HG02840 (cell line): ENCODE data around the gene ZFYVE28.

Source experiments
- ATAC-seq: cut with Tn5 transposase; IDR thresholded peaks from one replicate; pipeline ENCODE4 v1.9.1; 2021; ENCODE audit warnings: mild to moderate bottlenecking, moderate library complexity, moderate number of reproducible peaks; ENCODE audit not compliant: unreplicated experiment, low FRiP score

ZFYVE28 gene

DNA sequence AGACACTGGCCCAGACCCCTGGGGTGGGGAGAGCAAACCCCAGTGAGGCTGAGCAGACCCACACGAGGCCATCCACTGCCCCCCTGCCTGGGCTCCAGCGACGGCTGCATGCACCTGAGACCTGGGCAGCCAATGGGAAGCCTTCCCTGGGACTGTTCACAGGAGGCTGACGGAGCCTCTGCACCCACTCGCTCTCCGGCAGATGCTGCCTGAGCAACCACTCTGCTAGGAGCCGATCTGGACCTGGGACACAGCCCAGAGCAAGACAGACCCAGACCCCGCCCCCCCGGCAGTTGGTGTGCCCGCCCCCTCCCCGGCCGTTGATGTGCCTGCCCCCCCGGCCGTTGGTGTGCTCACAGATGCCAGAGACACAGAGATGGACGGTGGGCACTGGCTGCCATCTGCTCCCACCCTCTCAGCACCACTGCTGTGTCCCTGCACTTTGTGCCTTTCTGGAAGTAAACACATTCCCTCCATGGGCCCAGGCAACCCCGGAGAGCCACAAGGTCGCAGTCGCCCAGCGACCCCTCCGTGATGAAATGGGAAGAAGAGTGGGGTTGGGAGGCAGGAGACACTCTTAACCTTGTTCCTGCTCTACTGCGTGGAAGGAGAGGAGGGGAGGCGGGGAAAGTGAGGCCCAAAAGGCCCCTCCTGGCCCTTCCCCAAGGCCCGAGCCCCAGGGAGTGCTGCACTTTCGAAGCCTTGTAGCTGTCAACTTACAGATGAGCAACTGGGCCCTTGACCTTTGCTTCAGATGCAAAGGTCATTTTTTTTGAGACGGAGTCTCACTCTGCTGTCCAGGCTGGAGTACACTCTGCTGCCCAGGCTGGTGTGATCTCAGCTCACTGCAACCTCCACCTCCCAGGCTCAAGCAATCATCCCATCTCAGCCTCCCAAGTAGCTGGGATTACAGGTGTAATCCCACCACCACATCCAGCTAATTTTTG lies 62.0 kb downstream of the ZFYVE28 start:
- ATAC-seq = no peak

DNA sequence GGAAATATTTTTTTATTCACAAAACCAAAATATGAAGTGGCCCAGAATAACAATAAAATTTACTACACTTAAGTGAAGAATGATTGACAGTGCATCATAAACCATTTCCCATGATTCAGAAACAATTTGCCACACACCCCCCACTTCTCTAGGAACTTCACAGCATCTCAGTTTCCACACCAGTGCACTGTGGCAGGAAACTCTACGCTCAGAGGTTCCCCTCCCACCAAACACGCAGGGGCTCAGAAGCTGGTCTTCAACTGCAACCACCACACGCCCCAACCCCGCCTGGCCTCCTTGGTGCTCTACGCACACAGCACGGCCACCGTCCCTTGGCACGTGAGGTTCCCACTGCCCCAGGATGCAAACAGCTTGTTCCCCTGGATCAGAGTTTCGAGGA lies 63.7 kb downstream of the ZFYVE28 start:
- no peak for ATAC-seq

DNA sequence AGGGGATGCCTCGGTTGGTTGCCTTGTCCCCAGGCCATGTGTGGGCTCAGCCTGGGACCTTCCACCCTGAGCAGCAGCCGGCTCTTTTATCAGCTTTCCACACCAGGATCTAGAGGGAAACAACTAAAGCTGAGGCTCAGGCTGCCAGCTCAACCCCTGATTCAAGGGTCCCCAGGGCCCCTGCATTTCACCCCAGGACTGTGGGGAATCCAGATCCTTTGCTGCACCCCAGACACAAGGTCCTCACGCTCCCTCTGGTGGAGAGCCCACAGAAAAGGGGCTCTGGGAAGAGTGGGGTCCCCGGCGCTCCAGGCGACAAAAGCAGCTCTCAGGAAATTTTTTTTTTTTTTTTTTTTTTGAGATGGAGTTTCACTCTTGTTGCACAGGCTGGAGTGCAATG lies 64.3 kb downstream of the ZFYVE28 start:
- no peak for ATAC-seq

DNA sequence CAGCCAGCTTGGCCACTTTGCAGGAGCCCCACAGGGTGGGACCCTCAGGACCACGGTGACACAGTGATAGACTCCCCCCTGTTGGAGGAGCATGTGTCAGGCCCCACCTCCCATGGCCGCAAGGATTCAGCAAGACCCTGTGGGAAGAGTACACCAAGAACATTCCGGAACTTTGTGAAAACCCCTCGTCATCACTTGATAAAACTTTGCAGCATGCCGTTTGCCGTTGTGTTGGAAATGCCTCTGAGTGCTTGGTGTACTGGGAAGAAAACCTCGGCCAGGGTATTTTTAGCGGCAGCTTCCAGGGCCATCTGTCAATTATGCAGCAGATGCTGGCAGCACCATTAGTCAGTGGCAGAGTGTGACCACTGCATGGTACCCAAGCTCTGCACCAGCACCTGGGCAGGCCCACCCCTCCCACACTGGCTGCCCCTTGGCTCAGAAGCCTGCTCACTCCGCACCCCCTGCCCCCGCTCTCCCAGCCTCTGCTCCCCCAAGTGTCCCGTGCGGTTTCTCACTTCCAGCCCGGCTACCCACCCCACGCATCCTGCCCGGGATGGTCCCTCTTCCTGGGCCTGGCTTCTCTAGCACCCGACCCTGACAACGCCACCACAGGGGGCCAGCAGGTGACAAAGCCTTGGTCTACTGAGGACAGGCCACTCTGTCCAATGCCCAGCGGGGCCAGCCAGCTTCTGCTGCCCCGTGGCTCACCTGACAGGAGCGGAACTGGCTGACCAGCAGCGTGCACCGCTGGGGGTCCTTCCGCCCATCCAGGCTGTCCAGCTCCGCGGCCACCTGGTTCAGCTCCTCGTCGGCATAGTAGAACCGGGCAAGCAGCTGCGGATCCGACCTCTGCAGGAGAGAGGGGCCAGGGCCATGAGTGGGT lies 65.0 kb downstream of the ZFYVE28 start:
- no peak for ATAC-seq

DNA sequence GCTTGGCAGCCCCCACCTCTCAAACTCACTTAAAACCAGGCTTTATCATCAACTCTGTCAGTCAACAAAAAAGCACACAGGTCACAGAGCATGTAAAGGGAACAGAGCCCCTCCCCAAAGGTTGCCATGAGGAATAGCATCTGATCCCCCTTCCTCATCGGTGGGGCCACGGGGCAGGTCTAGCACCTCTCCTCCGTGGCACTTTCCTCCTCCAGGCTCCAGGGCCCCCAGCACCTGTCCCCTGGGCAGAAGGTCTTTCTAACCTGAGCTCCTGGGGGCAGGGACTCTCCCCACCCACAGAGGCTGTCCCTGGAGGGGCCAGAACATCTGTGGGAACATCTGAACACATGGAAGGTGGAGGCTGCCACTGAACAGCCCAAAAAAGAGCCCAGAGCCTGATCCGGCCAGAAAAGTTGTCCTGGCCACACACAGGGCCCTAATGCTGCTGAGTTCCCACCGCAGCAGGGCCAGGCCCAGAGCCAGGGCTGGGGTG lies 65.7 kb downstream of the ZFYVE28 start:
- ATAC-seq = no peak

DNA sequence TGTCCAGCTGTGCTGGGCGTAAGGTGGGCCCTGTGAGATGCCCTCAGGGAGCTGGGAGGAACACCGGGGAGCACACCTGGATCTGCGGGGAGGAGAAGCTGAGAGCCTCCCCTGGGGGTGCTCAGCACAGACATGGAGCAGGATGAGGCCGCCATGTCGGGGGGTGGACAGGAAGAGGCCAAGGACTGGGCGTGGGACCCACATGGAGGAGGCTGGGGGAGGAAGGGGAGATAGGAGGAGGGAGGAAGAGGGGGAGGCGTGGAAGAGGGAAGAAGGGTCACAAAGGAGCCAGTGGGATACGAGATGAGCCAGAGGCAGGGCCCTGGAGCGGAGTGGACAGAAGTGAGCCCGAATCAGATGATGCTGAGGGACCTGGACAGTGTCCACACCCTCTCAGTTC lies 66.3 kb downstream of the ZFYVE28 start:
- no peak for ATAC-seq

DNA sequence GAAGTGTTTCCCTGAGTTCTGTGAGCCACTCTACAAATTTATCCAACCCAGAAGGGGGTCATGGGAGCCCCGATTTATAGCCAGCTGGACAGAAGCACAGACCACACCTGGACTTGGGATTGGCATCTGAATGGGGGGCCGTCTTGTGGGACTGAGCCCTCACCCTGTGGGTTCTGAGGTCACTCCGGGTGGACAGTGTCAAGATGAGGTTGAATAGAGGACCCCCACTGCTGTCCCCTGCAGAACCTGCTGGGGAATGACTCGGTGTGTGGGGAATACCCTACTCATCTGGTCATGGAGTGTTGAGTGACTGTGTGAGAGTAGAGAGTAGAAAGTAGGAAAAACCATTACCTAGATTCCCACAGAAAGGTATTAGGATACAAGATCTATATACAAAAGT lies 67.5 kb downstream of the ZFYVE28 start:
- no peak for ATAC-seq

DNA sequence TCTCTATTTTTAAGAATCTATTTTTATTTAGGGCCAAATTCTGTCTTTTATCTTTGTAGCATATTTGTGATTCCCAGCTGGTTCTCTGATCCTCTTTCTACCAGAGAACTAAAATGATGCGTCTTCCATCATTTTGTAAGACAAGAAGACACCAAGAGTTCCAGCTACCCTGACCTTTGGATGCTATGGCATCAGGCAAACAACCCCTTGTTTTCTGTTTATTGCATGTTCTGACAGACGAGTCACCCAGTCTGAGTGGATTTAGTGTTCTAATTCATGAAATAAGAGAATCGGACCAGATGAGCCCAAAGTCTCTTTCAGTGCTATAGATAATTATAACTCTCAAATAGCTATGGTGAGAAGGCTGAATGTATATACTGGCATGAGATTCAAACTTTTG lies 69.7 kb downstream of the ZFYVE28 start:
- ATAC-seq = no peak

DNA sequence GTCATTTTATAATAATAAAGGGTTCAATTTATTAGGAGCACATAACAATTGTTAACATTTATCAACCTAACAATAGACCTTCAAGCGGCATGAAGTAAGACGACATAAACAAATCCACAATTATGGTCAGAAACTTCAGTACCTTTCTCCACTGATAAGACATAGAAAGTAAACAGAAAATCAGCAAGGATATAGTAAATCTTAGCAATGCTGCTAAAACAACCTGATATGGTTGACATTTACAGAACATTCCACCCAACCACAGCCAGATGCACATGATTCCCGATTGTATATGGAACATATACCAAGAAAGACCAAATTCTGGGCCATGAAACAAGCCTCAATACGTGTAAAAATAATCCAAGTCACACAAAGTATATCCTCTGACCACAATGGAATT lies 71.3 kb downstream of the ZFYVE28 start:
- no peak for ATAC-seq

DNA sequence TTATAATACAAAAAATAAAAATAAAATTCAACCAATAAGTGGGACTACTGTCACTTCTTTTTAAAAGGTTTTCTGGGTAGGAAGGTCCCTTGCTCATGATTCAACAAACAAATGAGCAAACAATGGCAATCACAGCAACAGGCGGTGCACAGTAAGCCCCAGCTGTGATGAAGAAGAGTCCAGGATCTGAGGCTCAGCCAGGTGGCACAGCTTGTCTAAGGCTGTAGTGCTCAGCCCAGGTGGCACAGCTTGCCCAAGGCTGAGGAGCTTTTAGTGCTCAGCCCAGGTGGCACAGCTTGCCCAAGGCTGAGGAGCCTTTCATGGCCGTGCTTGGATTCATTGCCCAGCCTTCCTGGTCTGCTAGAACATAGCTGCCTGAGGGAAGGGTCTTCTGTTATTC lies 75.0 kb downstream of the ZFYVE28 start:
- no peak for ATAC-seq

DNA sequence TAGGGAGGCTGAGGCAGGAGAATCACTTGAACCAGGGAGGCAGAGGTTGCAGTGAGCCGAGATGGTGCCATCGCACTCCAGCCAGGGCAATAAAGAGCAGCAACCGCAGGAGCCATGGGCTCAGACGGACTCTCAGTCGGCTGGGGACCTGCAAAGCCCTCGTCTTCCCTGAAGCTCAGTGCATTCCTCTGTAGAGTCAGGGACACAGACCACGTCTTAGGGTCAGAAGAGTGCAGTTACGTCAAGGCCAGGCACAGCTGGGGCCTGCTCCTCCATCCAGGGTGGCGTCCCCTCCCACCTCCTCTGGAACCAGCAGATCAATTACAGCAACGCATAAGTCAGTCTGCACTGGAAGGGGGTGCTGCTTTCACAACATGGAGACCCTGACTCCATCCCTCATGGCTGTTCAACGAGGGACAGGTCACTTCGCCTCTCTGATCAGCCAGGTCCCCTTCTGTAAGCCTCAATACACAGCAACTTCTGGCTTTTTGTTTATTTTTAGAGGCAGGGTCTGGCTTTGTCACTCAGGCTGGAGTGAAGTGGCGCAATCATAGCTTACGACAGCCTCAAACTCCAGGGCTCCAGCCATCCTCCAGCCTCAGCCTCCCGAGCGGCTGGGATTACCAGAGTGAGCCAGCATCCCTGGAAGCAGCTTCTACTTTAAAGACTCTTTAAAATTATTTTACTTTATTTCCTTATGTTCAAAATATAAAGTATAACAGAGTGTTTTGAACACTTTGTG lies 76.4 kb downstream of the ZFYVE28 start:
- ATAC-seq = no peak

DNA sequence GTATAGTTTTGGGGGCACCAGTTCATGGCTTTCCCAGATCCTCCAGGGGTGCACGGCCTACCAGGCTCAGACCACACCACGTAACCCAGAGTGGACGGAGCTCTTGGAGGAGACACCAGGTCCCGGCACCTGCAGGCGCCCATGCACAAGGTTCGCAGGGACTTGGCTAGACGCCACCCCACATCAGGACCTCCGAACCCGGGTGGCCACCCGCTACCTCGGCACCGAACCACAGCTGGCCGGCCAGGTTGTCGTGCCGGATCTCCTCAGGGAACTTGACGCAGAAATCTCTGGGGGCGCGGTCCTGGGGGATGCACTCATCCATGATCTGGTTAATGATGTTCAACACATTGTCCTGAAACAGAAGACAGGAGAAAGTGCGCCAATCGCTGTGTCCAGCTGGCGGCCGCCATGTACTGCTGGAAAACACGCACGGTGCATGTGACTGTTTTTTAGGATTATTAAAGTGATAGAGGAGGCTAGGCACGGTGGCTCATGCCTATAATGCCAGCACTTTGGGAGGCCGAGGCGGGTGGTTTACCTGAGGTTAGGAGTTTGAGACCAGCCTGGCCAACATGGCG lies 77.1 kb downstream of the ZFYVE28 start:
- ATAC-seq = no peak

DNA sequence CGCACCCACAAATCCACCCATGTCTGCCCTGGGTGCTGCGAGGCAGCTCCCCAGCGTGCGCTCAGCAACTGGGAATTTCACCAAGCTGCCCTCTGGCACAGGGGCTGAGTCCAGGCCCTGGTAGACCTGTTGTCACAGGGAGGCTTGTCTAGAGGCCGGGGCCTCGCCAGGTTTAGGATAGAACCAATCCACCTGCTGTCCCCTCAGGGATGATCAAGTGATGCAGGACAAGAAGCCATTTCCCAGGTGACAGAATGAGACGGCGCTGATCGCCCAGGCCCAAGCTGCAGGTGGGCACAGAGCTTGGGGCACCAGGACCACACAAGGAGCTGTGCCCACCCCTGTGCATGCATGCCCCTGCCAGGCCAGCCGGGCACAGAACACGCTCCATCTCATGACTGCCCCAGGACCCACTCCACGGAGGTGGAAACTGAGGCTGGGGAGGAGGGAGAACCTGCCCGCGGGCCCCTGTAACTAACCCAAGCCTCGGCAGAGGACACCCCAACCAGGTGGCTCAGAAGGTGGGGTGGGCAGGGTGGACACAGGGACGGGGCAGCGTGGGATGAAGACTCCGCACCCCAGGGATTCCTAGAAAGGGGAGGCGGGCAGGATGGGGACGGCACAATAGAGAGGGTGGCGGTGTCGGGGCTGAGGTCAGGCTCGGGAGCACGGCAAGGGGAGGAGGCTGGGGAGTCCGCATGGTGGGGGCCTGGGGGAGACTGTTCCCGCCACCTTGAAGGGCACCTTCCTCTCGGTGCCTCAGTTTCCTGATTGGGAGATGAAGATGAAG lies 78.0 kb downstream of the ZFYVE28 start:
- no peak for ATAC-seq

DNA sequence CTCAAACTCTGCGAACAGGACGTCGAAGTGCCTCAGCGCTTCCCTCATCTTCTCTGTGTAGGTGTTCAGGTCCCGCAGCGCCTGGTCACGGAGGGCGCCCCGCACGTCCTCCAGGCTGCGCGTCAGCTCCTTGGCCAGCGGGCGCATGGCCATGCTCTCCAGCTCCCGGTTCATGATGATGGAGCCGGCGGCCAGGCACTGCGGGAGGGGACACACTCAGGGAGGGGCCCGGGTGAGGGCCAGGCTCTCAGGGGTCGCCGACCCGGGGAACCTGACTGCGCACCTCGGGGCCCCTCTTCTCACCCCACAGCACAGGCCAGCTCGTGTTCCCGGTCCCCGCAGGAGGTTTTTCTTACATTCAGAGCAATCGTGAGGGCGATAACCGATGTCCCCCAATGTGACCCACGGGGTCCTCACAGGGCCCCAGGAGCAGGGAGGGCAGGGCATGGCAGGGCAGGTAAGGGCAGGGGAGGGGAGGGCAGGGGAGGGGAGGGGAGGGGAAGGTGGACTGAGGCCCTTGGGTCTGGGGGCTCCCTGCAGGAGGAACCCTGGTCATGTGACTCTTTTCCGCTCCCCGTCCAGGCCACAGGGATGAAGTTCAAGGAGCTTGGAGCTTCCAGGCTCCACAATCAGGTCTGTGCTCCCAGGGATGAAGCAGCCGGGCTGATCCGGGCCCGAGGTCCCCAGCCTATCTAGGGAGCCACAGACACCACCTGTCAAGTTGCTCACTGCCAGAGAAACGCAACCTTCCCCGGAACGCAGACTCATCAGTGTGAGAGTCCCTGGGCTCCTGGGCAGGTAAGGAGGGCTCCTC lies 78.8 kb downstream of the ZFYVE28 start:
- ATAC-seq = no peak

DNA sequence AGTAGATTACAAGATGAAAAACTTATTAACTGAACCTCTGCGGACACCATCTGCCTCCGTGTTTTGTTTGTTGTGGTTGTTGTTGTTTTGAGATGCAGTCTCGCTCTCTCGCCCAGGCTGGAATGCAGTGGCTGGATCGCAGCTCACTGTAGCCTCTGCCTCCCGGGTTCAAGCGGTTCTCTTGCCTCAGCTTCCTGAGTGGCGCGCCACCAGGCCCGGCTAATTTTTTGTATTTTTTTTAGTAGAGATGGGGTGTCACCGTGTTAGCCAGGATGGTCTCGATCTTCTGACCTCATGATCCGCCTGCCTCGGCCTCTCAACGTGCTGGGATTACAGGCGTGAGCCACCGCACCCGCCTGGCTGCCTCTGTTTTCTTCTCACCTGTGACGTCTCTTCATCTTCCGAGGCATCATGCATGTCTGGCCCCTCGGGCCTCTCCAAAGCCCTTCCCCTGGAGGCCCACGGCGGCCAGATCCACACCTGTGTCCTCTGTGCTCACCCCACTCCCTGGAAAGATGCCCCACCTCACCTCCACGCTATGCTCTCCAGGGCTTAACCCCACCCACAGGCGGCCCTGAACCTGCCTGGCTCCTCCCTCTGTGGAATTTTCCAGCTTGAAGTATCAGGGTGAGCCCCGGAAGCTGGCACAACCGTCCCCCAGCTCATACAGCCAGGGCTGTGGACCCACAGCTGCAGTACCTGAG lies 79.5 kb downstream of the ZFYVE28 start:
- ATAC-seq = no peak

DNA sequence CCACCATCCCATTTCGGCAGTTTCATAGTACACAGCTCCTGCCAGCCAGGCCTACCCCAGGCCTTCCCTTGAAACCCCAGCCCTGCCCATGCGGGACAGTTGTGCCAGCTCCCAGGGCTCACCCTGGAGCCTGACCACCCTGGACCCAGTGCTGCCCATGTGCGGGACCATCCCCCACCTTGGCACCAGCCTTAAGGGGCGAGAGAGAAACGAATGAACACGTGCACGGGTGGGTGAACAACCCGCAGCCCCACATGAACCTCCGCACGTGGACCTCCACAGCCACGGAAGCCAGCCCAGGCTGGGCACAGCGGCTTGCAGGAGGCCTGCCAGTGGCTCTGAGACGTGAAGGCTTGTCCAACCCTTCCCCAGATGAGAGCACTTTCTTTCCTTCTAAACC lies 80.5 kb downstream of the ZFYVE28 start:
- no peak for ATAC-seq

DNA sequence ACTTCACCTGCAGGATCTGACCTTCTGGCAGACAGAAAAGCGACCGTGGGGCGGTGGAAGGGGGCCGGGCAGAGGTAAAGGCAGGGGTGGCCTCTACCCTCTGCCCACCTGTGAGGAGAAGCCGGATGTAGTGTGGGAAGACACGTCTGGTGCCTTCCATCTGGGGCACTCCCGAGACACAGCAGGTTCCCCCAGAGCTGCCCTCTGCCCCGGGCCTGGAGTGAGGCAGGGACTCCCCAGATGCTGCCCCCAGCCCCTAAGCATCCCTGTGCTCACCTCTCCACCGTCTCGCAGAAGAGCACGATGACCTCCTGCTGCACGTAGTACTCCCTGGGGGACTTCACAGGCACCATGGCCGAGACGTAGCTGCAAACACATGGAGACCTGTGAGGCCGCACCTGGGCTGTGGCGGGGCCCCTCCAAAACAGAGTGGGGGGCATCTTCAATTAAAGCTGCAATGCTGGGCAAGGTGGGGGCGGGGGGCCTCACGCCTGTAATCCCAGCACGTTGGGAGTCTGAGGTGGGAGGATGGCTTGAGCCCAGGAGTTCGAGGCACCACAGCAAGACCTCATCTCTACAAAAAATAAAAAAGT lies 81.2 kb downstream of the ZFYVE28 start:
- no peak for ATAC-seq

DNA sequence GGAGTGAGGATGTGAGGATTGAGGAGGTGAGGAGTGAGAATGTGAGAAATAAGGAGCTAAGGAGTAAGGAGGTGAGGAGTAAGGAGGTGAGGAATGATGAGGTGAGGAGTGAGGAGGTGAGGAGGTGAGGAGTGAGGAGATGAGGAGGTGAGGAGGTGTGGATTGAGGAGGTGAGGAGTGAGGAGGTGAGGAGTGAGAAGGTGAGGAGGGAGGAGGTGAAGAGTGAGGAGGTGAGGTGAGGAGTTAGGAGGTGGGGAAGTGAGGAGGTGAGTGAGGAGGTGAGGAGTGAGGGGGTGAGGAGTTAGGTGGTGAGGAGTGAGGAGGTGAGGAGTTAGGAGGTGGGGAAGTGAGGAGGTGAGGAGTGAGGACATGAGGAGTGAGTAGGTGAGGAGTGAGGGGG lies 81.8 kb downstream of the ZFYVE28 start:
- ATAC-seq = no peak
